WTC11 (cell line): ENCODE results near the gene SCPEP1. TPM values are rescaled to one million over a fixed set of nuclear protein-coding genes. Genes with fewer than 3 reads are reported as not detected.

ENCODE experiments used
- ATF6 ChIP-seq: sonication (generic); formaldehyde crosslinking; IDR thresholded peaks from 2 replicates; pipeline ENCODE4 v1.8.1; 2023; ENCODE audit warnings: mild to moderate bottlenecking, missing genetic modification reagents
- CBFB ChIP-seq: sonication (generic); formaldehyde crosslinking; IDR thresholded peaks from 2 replicates; pipeline ENCODE4 v1.8.1; 2022; ENCODE audit warnings: mild to moderate bottlenecking, low read depth, missing genetic modification reagents
- CREM ChIP-seq: sonication (generic); formaldehyde crosslinking; IDR thresholded peaks from 2 replicates; pipeline ENCODE4 v1.8.1; 2022; ENCODE audit warnings: mild to moderate bottlenecking, missing genetic modification reagents, moderate library complexity
- E2F1 ChIP-seq: sonication (generic); formaldehyde crosslinking; IDR thresholded peaks from 2 replicates; pipeline ENCODE4 v1.8.0; 2022; ENCODE audit warnings: mild to moderate bottlenecking, missing genetic modification reagents
- ELF4 ChIP-seq: sonication (generic); formaldehyde crosslinking; IDR thresholded peaks from 2 replicates; pipeline ENCODE4 v1.8.1; 2022; ENCODE audit warnings: low read depth, mild to moderate bottlenecking, moderate library complexity, missing genetic modification reagents
- ESRRA ChIP-seq: sonication (generic); formaldehyde crosslinking; IDR thresholded peaks from 2 replicates; pipeline ENCODE4 v1.8.1; 2022; ENCODE audit warnings: mild to moderate bottlenecking, missing genetic modification reagents, borderline replicate concordance
- ETV6 ChIP-seq: sonication (generic); formaldehyde crosslinking; IDR thresholded peaks from 2 replicates; pipeline ENCODE4 v1.8.1; 2022; ENCODE audit warnings: mild to moderate bottlenecking, missing genetic modification reagents
- FOXK1 ChIP-seq: sonication (generic); formaldehyde crosslinking; IDR thresholded peaks from 2 replicates; pipeline ENCODE4 v1.8.0; 2022; ENCODE audit warnings: mild to moderate bottlenecking, moderate library complexity, missing genetic modification reagents
- FOXP1 ChIP-seq: sonication (generic); formaldehyde crosslinking; IDR thresholded peaks from 2 replicates; pipeline ENCODE4 v1.8.0; 2022; ENCODE audit warnings: missing genetic modification reagents, mild to moderate bottlenecking, moderate library complexity, borderline replicate concordance
- KAT7 ChIP-seq: sonication (generic); formaldehyde crosslinking; IDR thresholded peaks from 2 replicates; pipeline ENCODE4 v1.8.1; 2023; ENCODE audit warnings: missing genetic modification reagents, mild to moderate bottlenecking, borderline replicate concordance
- MXD4 ChIP-seq: fragments of 250-450 bp; sonication (Bioruptor Pico); IDR thresholded peaks from 2 replicates; pipeline ENCODE4 v1.8.0; 2021; ENCODE audit warnings: mild to moderate bottlenecking, moderate library complexity, borderline replicate concordance
- NFE2L1 ChIP-seq: sonication (generic); formaldehyde crosslinking; IDR thresholded peaks from 2 replicates; pipeline ENCODE4 v1.8.1; 2023; ENCODE audit warnings: missing genetic modification reagents
- NR2C2 ChIP-seq: sonication (generic); formaldehyde crosslinking; IDR thresholded peaks from 2 replicates; pipeline ENCODE4 v1.8.0; 2022; ENCODE audit warnings: mild to moderate bottlenecking, missing genetic modification reagents
- OVOL2 ChIP-seq: fragments of 250-450 bp; sonication (Bioruptor Pico); IDR thresholded peaks from 2 replicates; pipeline ENCODE4 v1.9.0; 2021; ENCODE audit warnings: mild to moderate bottlenecking, borderline replicate concordance
- PREB ChIP-seq: sonication (generic); formaldehyde crosslinking; IDR thresholded peaks from 2 replicates; pipeline ENCODE4 v1.8.1; 2022; ENCODE audit warnings: mild to moderate bottlenecking, missing genetic modification reagents, moderate library complexity, borderline replicate concordance
- RELA ChIP-seq: sonication (generic); formaldehyde crosslinking; IDR thresholded peaks from 2 replicates; pipeline ENCODE4 v1.8.1; 2022; ENCODE audit warnings: missing genetic modification reagents, mild to moderate bottlenecking, borderline replicate concordance
- SMAD3 ChIP-seq: sonication (generic); formaldehyde crosslinking; IDR thresholded peaks from 2 replicates; pipeline ENCODE4 v1.8.0; 2022; ENCODE audit warnings: missing genetic modification reagents, mild to moderate bottlenecking, borderline replicate concordance
- TCF7 ChIP-seq: sonication (generic); formaldehyde crosslinking; IDR thresholded peaks from 2 replicates; pipeline ENCODE4 v1.8.0; 2022; ENCODE audit warnings: mild to moderate bottlenecking, low read depth, missing genetic modification reagents, moderate library complexity
- TEAD1 ChIP-seq: sonication (generic); formaldehyde crosslinking; IDR thresholded peaks from 2 replicates; pipeline ENCODE4 v1.8.0; 2022; ENCODE audit warnings: mild to moderate bottlenecking, missing genetic modification reagents
- USF1 ChIP-seq: sonication (generic); formaldehyde crosslinking; IDR thresholded peaks from 2 replicates; pipeline ENCODE4 v1.8.0; 2022; ENCODE audit warnings: mild to moderate bottlenecking, missing genetic modification reagents
- ZNF219 ChIP-seq: sonication (generic); formaldehyde crosslinking; IDR thresholded peaks from 2 replicates; pipeline ENCODE4 v1.8.0; 2023; ENCODE audit warnings: missing genetic modification reagents, mild to moderate bottlenecking, borderline replicate concordance
- ZNF263 ChIP-seq: sonication (generic); formaldehyde crosslinking; IDR thresholded peaks from 2 replicates; pipeline ENCODE4 v1.8.1; 2022; ENCODE audit warnings: low read depth, mild to moderate bottlenecking, moderate library complexity, missing genetic modification reagents
- total RNA-seq: library from RNA; stranded (reverse); gene quantifications from 3 replicates; pipeline ENCODE4 v1.2.3, GENCODE V29; 2021
- TF ChIP-seq, protein P1 (sequence below): sonication (generic); formaldehyde crosslinking; IDR thresholded peaks from 2 replicates; pipeline ENCODE4 v1.8.1; 2022; ENCODE audit warnings: mild to moderate bottlenecking, moderate library complexity, missing genetic modification reagents
- TF ChIP-seq, protein P2 (sequence below): fragments of 250-450 bp; sonication (Bioruptor Pico); conservative IDR thresholded peaks from 2 replicates; pipeline ENCODE4 v1.9.0; 2021; ENCODE audit warnings: mild to moderate bottlenecking
- TF ChIP-seq, protein P3 (sequence below): fragments of 200-600 bp; IDR thresholded peaks from 2 replicates; pipeline ENCODE4 v1.8.0; 2022; ENCODE audit warnings: antibody characterized with exemption
- TF ChIP-seq, protein P4 (sequence below): fragments of 250-450 bp; sonication (Bioruptor Pico); IDR thresholded peaks from 2 replicates; pipeline ENCODE4 v1.8.0; 2021; ENCODE audit warnings: mild to moderate bottlenecking

Gene SCPEP1
- total RNA-seq, 1 experiment from 2014 or later: 49.3 TPM

DNA sequence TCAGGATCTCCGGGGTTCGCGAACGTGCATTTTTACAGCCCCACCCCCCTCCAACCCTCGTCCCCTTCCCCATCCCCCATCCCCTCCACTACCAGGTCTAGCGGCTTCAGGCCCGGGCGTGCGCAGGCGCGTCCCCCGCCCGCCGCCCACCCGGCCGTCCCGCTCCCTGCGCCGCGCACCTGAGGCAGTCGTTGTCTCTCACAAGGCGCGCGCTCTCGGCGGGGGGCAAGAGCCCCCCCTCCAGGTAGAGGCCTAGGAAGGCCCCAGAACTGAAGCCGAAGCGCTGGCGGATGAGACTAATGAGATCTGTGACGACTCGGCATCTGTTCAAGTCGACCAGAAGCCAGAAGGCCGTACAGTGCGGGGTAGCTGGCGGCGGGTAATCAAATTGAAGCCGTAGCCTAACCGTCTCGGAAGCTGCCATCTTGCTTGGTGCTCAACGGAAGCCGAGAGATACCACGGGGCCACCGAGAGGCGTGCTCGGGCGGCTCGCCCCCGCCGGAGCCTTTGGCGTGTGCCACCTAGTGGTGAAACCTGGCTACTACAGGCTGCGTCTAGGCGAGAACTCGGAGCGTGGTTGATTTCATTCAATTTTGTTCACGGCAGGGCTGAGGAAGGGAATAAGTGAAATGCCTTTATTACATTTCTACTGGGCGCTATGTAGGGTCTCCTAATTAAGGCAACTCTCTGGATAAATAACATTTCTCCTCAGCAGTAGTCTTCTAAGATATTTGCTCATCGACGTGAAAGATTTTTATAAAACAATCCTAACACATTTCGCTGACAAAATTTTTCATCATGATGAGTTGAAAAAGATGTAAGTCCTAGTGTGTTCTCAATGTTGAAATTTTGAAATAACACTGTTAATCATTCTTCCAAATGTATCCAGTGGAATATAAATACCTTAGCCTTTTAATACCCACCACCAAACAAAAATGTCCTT, 17.1 kb upstream of the SCPEP1 start, which contains the start of gene COIL (continued):
- TF ChIP-seq USF1 (CRISPR knock-in tag) (peak; percentile 67; the same call in 1 of the 2 replicates), CBFB (no peak), RELA (0 out of 2 replicates have a peak, but pooled peaks have one; percentile 72), SMAD3 (CRISPR knock-in tag) (0 out of 2 replicates have a peak, but pooled peaks have one; percentile 36), MXD4 (CRISPR knock-in tag) (no peak), KAT7 (0 out of 2 replicates have a peak, but pooled peaks have one; percentile 33), ZNF219 (CRISPR knock-in tag) (0 out of 2 replicates have a peak, but pooled peaks have one; percentile 34), NR2C2 (CRISPR knock-in tag) (no peak), E2F1 (CRISPR knock-in tag) (no peak), PREB (CRISPR knock-in tag) (peak; percentile 60; the same call in 1 of the 2 replicates), CREM (CRISPR knock-in tag) (peak; percentile 62; the same call in 1 of the 2 replicates), ATF6 (CRISPR knock-in tag) (no peak), FOXP1 (peak; percentile 28; the same call in 1 of the 2 replicates), ETV6 (peak; percentile 86), NFE2L1 (CRISPR knock-in tag) (no peak), ZNF263 (no peak), TEAD1 (CRISPR knock-in tag) (peak; percentile 51; the same call in 1 of the 2 replicates), ESRRA (CRISPR knock-in tag) (0 out of 2 replicates have a peak, but pooled peaks have one; percentile 27), FOXK1 (CRISPR knock-in tag) (peak; percentile 46; the same call in 1 of the 2 replicates), OVOL2 (no peak), ELF4 (CRISPR knock-in tag) (no peak), TCF7 (CRISPR knock-in tag) (no peak)
- TF ChIP-seq, protein P1, sequence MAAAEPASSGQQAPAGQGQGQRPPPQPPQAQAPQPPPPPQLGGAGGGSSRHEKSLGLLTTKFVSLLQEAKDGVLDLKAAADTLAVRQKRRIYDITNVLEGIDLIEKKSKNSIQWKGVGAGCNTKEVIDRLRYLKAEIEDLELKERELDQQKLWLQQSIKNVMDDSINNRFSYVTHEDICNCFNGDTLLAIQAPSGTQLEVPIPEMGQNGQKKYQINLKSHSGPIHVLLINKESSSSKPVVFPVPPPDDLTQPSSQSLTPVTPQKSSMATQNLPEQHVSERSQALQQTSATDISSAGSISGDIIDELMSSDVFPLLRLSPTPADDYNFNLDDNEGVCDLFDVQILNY (CRISPR knock-in tag): peak; percentile 88
- TF ChIP-seq, protein P2, sequence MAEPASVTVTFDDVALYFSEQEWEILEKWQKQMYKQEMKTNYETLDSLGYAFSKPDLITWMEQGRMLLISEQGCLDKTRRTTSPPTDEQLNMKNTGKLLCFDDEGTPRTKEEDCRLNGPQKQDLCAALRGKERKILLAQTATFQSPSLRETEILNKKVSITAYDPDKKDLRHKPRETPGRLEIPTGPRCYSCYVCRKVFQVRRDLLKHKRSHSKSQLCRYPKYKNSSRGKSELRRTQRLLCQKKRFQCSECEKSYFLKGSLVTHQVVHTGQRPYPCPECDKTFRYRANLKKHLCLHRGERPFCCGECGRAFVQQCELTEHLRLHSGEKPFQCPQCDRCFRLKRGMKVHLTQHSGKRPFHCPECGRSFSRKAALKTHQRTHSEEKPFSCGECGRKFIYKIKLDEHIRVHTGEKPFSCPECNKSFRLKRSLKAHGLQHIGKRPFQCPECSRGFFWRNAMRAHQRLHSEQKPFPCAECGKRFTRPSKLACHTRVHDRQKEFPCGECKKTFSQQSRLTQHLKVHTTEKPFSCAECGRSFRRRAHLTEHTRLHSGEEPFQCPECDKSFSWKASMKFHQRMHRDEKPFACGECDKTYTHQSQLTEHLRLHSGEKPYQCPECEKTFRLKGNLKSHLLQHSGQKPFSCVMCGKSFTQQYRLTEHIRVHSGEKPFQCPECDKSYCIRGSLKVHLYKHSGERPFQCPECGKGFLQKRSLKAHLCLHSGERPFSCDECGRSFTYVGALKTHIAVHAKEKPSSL (CRISPR knock-in tag): no peak
- TF ChIP-seq, protein P3, sequence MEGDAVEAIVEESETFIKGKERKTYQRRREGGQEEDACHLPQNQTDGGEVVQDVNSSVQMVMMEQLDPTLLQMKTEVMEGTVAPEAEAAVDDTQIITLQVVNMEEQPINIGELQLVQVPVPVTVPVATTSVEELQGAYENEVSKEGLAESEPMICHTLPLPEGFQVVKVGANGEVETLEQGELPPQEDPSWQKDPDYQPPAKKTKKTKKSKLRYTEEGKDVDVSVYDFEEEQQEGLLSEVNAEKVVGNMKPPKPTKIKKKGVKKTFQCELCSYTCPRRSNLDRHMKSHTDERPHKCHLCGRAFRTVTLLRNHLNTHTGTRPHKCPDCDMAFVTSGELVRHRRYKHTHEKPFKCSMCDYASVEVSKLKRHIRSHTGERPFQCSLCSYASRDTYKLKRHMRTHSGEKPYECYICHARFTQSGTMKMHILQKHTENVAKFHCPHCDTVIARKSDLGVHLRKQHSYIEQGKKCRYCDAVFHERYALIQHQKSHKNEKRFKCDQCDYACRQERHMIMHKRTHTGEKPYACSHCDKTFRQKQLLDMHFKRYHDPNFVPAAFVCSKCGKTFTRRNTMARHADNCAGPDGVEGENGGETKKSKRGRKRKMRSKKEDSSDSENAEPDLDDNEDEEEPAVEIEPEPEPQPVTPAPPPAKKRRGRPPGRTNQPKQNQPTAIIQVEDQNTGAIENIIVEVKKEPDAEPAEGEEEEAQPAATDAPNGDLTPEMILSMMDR: peak; percentile 99
- TF ChIP-seq, protein P4, sequence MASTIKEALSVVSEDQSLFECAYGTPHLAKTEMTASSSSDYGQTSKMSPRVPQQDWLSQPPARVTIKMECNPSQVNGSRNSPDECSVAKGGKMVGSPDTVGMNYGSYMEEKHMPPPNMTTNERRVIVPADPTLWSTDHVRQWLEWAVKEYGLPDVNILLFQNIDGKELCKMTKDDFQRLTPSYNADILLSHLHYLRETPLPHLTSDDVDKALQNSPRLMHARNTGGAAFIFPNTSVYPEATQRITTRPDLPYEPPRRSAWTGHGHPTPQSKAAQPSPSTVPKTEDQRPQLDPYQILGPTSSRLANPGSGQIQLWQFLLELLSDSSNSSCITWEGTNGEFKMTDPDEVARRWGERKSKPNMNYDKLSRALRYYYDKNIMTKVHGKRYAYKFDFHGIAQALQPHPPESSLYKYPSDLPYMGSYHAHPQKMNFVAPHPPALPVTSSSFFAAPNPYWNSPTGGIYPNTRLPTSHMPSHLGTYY (CRISPR knock-in tag): no peak
